Measurements from ENCODE around the gene ATXN1L. TPM values are rescaled to one million over a fixed set of nuclear protein-coding genes. Genes with fewer than 3 reads are reported as not detected.

ATXN1L gene
- total RNA-seq, 1 experiment from 2014 or later, result 44.1 TPM

DNA sequence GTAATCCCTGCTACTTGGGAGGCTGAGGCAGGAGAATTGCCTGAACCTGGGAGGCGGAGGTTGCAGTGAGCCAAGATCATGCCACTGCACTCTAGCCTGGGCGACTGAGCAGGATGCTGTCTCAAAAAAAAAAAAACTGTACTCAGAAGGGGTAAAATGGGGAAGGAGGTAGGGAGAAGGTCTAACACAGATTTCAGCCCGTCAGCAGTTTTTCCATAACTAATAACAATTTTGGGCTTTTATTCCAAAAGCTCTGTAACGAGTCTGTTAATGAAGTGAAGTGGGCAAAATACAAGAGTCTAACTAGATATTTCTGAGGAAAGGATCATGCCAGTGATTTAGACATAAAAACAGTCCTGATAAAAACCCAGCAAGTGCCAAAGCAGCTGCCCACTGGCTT lies 27.4 kb downstream of the ATXN1L start:
- BruUV-seq (replicated peaks), result no TSS peak
- H3K27me3 Mint-ChIP-seq (ENCODE audit: unreplicated experiment), result no peaks in the 10 kb centered on the region
- no peaks in the 10 kb centered on the region for H3K4me1 Mint-ChIP-seq (ENCODE audit: low read depth, unreplicated experiment)
- CTCF ChIA-PET, result no interaction called here
- TF ChIP-seq CTCF (IDR thresholded peaks at IDR 0.05; ENCODE audit: unreplicated experiment), result no peak
- H3K27ac Mint-ChIP-seq (ENCODE audit: unreplicated experiment), result no peak overlapping the region
- intact Hi-C loops (cut with micrococcal nuclease; ENCODE audit: unreplicated experiment), result no loop called here
- H3K9me3 Mint-ChIP-seq (ENCODE audit: low read depth, unreplicated experiment), result no peaks in the 10 kb centered on the region
- no peak for DNase-seq
- H3K36me3 Mint-ChIP-seq (ENCODE audit: insufficient read depth, unreplicated experiment), result peaks cover 6% of the 10 kb centered on the region
- H3K4me3 Mint-ChIP-seq (ENCODE audit: low read depth, unreplicated experiment), result no peak overlapping the region

- peaks cover 20% of the 10 kb centered on the region for H3K36me3 Mint-ChIP-seq (ENCODE audit: insufficient read depth, unreplicated experiment)
- BruUV-seq (replicated peaks), result no TSS peak
- intact Hi-C loops (cut with micrococcal nuclease; ENCODE audit: unreplicated experiment), result no loop called here
These were observed 33.1 kb downstream of the ATXN1L start for GRCh38 chr16:71878911-71879310.

DNA sequence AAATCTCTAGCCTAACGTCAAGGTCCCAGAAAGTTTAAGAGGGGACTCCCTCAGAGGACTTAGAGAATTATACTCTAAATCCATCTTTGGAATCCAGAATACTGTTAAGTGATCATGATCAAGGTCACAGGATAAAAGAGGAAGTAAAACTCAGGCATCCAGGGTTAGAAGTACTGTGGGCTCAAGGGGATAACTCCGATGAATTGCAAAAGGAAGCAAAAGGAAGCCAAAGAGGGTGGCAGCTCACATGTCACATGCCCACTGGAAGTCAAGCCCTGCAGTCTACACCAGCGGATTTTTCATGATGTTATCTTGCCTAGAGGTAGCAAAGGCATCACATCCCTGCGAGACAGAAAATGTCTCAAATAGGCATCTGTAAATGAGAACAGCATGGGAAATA lies 34.4 kb downstream of the ATXN1L start:
- CTCF ChIA-PET, result interaction anchor here (1.3 kb wide), 1 partner anchor 81 kb away, joined by 3 read pairs; no protein-coding TSS in a partner anchor
- Mint-ChIP-seq H3K9me3 (ENCODE audit: low read depth, unreplicated experiment) (no peaks in the 10 kb centered on the region), H3K27me3 (ENCODE audit: unreplicated experiment) (no peaks in the 10 kb centered on the region), H3K4me3 (ENCODE audit: low read depth, unreplicated experiment) (no peak overlapping the region), H3K36me3 (ENCODE audit: insufficient read depth, unreplicated experiment) (peaks cover 32% of the 10 kb centered on the region), H3K27ac (ENCODE audit: unreplicated experiment) (no peak overlapping the region), H3K4me1 (ENCODE audit: low read depth, unreplicated experiment) (peaks cover 17% of the 10 kb centered on the region)
- intact Hi-C loops (cut with micrococcal nuclease; ENCODE audit: unreplicated experiment), result no loop called here
- TF ChIP-seq CTCF (IDR thresholded peaks at IDR 0.05; ENCODE audit: unreplicated experiment), result no peak
- DNase-seq, result no peak
- no TSS peak for BruUV-seq (replicated peaks)

More at GRCh38 chr16:71878911-71879310, 33.1 kb downstream of the ATXN1L start:
- Mint-ChIP-seq H3K4me1 (ENCODE audit: low read depth, unreplicated experiment) (peaks cover 10% of the 10 kb centered on the region), H3K4me3 (ENCODE audit: low read depth, unreplicated experiment) (no peak overlapping the region), H3K27ac (ENCODE audit: unreplicated experiment) (no peak overlapping the region), H3K9me3 (ENCODE audit: low read depth, unreplicated experiment) (no peaks in the 10 kb centered on the region), H3K27me3 (ENCODE audit: unreplicated experiment) (no peaks in the 10 kb centered on the region)
- no peak for DNase-seq
- CTCF ChIA-PET, result interaction anchor here (1.3 kb wide), 1 partner anchor 83 kb away, joined by 3 read pairs; no protein-coding TSS in a partner anchor
- no peak for TF ChIP-seq CTCF (IDR thresholded peaks at IDR 0.05; ENCODE audit: unreplicated experiment)

DNA sequence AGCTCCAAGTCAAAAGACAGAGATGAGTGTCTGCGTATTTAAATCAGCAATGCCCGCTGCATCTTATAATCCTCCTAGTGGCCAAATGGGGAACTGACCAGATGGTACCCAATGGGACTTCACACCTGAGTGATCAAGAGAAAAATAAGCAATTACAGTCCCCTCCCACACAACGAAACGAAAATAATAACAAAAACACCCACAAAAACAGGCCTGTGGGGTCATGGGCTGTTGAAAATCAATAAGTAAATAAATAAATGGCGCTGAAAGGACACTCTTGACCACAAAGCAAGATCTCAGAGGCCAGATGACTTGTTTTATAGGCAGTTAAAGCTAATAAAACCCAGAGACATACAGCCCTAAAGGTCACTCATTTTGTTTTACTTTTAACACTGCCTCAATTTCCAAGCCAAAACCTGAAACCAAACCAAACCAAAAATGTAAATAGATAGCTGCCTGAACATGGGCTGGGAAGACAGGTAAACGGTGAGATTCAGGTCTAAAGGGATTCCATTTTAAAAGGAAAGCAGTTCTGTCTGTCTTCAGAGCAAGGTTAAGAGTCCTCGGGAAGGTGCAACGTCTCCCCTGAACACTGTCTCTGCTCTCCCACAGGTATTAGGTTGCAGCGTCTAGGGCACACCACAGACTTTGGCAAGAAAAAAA lies 36.9 kb downstream of the ATXN1L start:
- Mint-ChIP-seq H3K9me3 (ENCODE audit: low read depth, unreplicated experiment) (no peaks in the 10 kb centered on the region), H3K27me3 (ENCODE audit: unreplicated experiment) (no peaks in the 10 kb centered on the region), H3K4me1 (ENCODE audit: low read depth, unreplicated experiment) (peaks cover 22% of the 10 kb centered on the region), H3K36me3 (ENCODE audit: insufficient read depth, unreplicated experiment) (peaks cover 28% of the 10 kb centered on the region), H3K27ac (ENCODE audit: unreplicated experiment) (peak overlapping the region; percentile 53), H3K4me3 (ENCODE audit: low read depth, unreplicated experiment) (peak overlapping the region; percentile 96)
- peak; percentile 87 for DNase-seq
- BruUV-seq (replicated peaks), result TSS peak; percentile 50
- CTCF ChIA-PET, result interaction anchor here (0.6 to 3.2 kb wide), 10 partner anchors 12 to 176 kb away, joined by 3 to 26 read pairs (median 4); partner anchors contain the start of genes AP1G1 and IST1
- peak; percentile 91 for TF ChIP-seq CTCF (IDR thresholded peaks at IDR 0.05; ENCODE audit: unreplicated experiment)
- intact Hi-C loops (cut with micrococcal nuclease; ENCODE audit: unreplicated experiment), result loop anchor here (2.0 kb wide), 1 partner anchor 78 kb away; no protein-coding TSS in a partner anchor

Measured in Calu3 (cell line).